Neural cell (in vitro differentiated cells): Measurements from ENCODE around the gene PTPDC1. TPM values are rescaled to one million over a fixed set of nuclear protein-coding genes. Genes with fewer than 3 reads are reported as not detected.

Experiments
- H2AFZ ChIP-seq: fragments of 200-600, 300-800 bp; sonication (generic), shearing (Covaris generic); 2 replicates; pipeline ENCODE4 v1.6.0; 2014; ENCODE audit warnings: low read depth, mild to moderate bottlenecking, antibody characterized with exemption, low read length, moderate library complexity
- H3F3A ChIP-seq: fragments of 200-600 bp; shearing (Covaris generic); 2 replicates; pipeline ENCODE4 v1.6.1; 2016; ENCODE audit warnings: mild to moderate bottlenecking, moderate library complexity, mixed read lengths, antibody characterized with exemption, low read length; ENCODE audit not compliant: insufficient read depth, poor library complexity, severe bottlenecking
- H3K27ac ChIP-seq: fragments of 200-600, 300-800 bp; sonication (generic), shearing (Covaris generic); 2 replicates; pipeline ENCODE4 v1.5.1; 2014; ENCODE audit warnings: mild to moderate bottlenecking, low read length, moderate library complexity
- H3K27me3 ChIP-seq: fragments of 300-800, 200-600 bp; sonication (generic), shearing (Covaris generic); 2 replicates; pipeline ENCODE4 v1.6.0; 2014; ENCODE audit warnings: mild to moderate bottlenecking, low read depth, low read length, moderate library complexity; ENCODE audit not compliant: insufficient read depth
- H3K36me3 ChIP-seq: fragments of 300-800, 200-600 bp; sonication (generic), shearing (Covaris generic); 2 replicates; pipeline ENCODE4 v1.5.1; 2014; ENCODE audit warnings: mild to moderate bottlenecking, antibody characterized with exemption, low read length, moderate library complexity; ENCODE audit not compliant: insufficient read depth
- H3K4me2 ChIP-seq: fragments of 300-800, 200-600 bp; sonication (generic), shearing (Covaris generic); 2 replicates; pipeline ENCODE4 v1.6.0; 2014; ENCODE audit warnings: mild to moderate bottlenecking, low read length
- H3K4me3 ChIP-seq: fragments of 300-800, 200-600 bp; sonication (generic), shearing (Covaris generic); 2 replicates; pipeline ENCODE4 v1.5.1; 2014; ENCODE audit warnings: mild to moderate bottlenecking, low read length, moderate library complexity
- H3K79me2 ChIP-seq: fragments of 200-600 bp; shearing (Covaris generic); replicated peaks from 2 replicates; pipeline ENCODE4 v1.6.0; 2014; ENCODE audit warnings: mild to moderate bottlenecking, low read length, moderate library complexity; ENCODE audit not compliant: insufficient read depth
- H3K9ac ChIP-seq: fragments of 300-800, 200-600 bp; sonication (generic), shearing (Covaris generic); 2 replicates; pipeline ENCODE4 v1.6.1; 2016; ENCODE audit warnings: mild to moderate bottlenecking, low read length, mixed read lengths
- H3K9me2 ChIP-seq: fragments of 200-600 bp; shearing (Covaris generic); 2 replicates; pipeline ENCODE4 v1.6.1; 2016; ENCODE audit warnings: mild to moderate bottlenecking, low read length, mixed read lengths; ENCODE audit not compliant: insufficient read depth
- H3K9me3 ChIP-seq: fragments of 200-600, 300-800 bp; sonication (generic), shearing (Covaris generic); 2 replicates; pipeline ENCODE4 v1.6.1; 2016; ENCODE audit warnings: mild to moderate bottlenecking, mixed run types, low read length, moderate library complexity, mixed read lengths
- H4K20me1 ChIP-seq: fragments of 200-600 bp; shearing (Covaris generic); 2 replicates; pipeline ENCODE4 v1.6.1; 2016; ENCODE audit warnings: mild to moderate bottlenecking, mixed run types; ENCODE audit not compliant: insufficient read depth
- CTCF ChIP-seq: fragments of 450-650 bp; IDR thresholded peaks from 2 replicates; pipeline ENCODE4 v1.5.1; 2014; ENCODE audit warnings: antibody characterized with exemption, mild to moderate bottlenecking, moderate library complexity; ENCODE audit not compliant: poor library complexity, severe bottlenecking
- EP300 ChIP-seq: fragments of 450-650 bp; conservative IDR thresholded peaks from 2 replicates; pipeline ENCODE4 v1.6.1; 2014; ENCODE audit warnings: antibody characterized with exemption, mild to moderate bottlenecking, moderate library complexity; ENCODE audit not compliant: poor library complexity, severe bottlenecking
- EZH2 ChIP-seq: fragments of 200-600, 300-800 bp; shearing (Covaris generic), sonication (generic); IDR thresholded peaks from 2 replicates; pipeline ENCODE4 v1.6.1; 2014; ENCODE audit warnings: antibody characterized with exemption, low read length, borderline replicate concordance, mild to moderate bottlenecking; ENCODE audit not compliant: insufficient read depth, poor library complexity, severe bottlenecking
- MXI1 ChIP-seq: fragments of 450-650 bp; conservative IDR thresholded peaks from 2 replicates; pipeline ENCODE4 v1.6.1; 2014; ENCODE audit warnings: antibody characterized with exemption, mild to moderate bottlenecking; ENCODE audit not compliant: poor library complexity, severe bottlenecking
- POLR2AphosphoS5 ChIP-seq: IDR thresholded peaks from 2 replicates; pipeline ENCODE4 v1.6.1; 2012
- RAD21 ChIP-seq: fragments of 450-650 bp; conservative IDR thresholded peaks from 2 replicates; pipeline ENCODE4 v1.6.1; 2014; ENCODE audit warnings: antibody characterized with exemption, mild to moderate bottlenecking, moderate library complexity
- SMC3 ChIP-seq: fragments of 450-650 bp; conservative IDR thresholded peaks from 2 replicates; pipeline ENCODE4 v1.6.1; 2014; ENCODE audit warnings: antibody characterized with exemption, mild to moderate bottlenecking, moderate library complexity; ENCODE audit not compliant: poor library complexity
- TAF1 ChIP-seq: IDR thresholded peaks from 2 replicates; pipeline ENCODE4 v1.6.1; 2012; ENCODE audit warnings: low read depth
- polyA plus RNA-seq: library from polyadenylated mRNA; depleted of rRNA; stranded (reverse); fragments of >200 nt; gene quantifications from 2 replicates; pipeline ENCODE4 v1.2.3, GENCODE V29; 2014
- TF ChIP-seq, protein P1 (sequence below): IDR thresholded peaks from 2 replicates; pipeline ENCODE4 v1.6.1; 2012; ENCODE audit warnings: borderline replicate concordance

The PTPDC1 gene
- polyA plus RNA-seq, 1 donor from 2014 or later, result 23.7 TPM

DNA sequence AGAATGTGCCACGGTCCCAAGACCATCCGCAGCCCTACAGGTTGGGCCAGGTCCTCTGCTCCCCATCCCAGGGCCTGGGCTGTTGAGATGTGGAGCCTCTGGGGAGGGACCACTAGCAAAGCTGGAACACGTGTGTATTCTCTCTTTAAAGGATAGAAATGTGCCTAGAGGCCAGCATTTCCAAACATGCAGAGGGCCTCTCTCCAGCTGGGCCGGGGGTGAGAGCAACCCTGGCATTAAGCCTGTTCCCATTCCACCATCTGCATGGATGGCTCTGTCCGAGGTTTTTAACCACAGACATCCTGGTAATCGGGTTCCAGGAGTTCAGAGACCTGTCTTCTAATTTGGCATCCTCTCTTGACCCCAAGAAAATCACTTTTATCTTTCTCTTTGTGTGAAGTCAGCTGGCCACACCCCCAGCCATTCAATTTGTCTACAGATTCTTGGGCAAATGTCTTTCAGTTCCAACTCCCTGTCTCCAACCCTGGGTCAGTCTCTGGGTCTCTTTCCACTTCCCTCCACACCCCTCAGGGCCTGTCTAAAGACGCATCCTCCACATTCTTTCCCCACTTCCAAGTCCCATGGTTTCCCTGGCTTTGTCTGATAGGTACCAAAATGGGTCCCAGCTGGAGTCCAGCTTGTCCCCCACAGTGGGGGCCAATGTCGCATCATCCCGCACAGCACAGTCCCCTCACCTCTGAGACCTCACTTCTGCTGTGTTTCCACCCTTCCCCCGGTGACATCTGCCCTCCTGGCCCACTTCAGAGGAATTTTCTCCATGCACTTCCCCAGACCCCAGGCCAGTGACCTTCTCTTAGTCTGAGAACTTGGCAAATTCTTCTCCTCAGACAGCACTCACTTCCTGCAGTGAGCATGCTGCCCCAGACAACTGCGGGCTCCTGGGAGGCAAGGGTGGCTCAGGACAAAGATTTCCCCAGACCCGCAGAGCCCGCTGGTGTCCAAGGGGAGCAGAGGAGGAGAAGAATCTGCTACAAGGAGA is 56.8 kb downstream of the PTPDC1 start:
- Histone ChIP-seq H3K27ac (no peak overlapping the region), H3K9ac (no peak overlapping the region), H3K79me2 (no peaks in the 10 kb centered on the region), H3K9me3 (no peaks in the 10 kb centered on the region), H3F3A (no peaks in the 10 kb centered on the region), H2AFZ (no peak overlapping the region), H3K27me3 (no peaks in the 10 kb centered on the region), H3K36me3 (no peaks in the 10 kb centered on the region), H4K20me1 (no peaks in the 10 kb centered on the region), H3K4me3 (no peak overlapping the region), H3K9me2 (no peaks in the 10 kb centered on the region), H3K4me2 (no peak overlapping the region)
- TF ChIP-seq MXI1, result no peak
- no peak for TF ChIP-seq EP300
- no peak for TF ChIP-seq CTCF
- no peak for TF ChIP-seq POLR2AphosphoS5
- no peak for TF ChIP-seq TAF1
- no peak for TF ChIP-seq SMC3
- no peak for TF ChIP-seq RAD21
- no peak for TF ChIP-seq EZH2
- TF ChIP-seq, protein P1, sequence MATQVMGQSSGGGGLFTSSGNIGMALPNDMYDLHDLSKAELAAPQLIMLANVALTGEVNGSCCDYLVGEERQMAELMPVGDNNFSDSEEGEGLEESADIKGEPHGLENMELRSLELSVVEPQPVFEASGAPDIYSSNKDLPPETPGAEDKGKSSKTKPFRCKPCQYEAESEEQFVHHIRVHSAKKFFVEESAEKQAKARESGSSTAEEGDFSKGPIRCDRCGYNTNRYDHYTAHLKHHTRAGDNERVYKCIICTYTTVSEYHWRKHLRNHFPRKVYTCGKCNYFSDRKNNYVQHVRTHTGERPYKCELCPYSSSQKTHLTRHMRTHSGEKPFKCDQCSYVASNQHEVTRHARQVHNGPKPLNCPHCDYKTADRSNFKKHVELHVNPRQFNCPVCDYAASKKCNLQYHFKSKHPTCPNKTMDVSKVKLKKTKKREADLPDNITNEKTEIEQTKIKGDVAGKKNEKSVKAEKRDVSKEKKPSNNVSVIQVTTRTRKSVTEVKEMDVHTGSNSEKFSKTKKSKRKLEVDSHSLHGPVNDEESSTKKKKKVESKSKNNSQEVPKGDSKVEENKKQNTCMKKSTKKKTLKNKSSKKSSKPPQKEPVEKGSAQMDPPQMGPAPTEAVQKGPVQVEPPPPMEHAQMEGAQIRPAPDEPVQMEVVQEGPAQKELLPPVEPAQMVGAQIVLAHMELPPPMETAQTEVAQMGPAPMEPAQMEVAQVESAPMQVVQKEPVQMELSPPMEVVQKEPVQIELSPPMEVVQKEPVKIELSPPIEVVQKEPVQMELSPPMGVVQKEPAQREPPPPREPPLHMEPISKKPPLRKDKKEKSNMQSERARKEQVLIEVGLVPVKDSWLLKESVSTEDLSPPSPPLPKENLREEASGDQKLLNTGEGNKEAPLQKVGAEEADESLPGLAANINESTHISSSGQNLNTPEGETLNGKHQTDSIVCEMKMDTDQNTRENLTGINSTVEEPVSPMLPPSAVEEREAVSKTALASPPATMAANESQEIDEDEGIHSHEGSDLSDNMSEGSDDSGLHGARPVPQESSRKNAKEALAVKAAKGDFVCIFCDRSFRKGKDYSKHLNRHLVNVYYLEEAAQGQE, result no peak

DNA sequence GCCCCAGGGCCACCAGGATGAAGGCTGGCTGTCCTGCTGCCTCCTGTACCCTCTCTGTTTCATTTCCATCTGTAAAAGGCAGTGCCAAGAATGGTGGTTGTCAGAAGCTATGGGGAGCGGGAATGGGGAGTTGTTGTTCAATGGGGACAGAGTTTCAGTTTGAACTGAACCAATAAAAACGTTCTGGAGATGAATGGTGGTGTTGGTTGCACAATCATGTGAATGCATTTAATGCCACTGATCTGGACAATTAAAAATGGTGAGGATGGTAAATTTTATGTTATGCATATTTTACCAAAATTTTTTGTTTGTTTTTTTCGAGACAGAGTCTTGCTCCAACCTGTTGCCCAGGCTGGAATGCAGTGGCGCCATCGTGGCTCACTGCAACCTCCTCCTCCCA is 58.1 kb downstream of the PTPDC1 start:
- Histone ChIP-seq H3K27me3 (no peaks in the 10 kb centered on the region), H2AFZ (no peak overlapping the region), H3K27ac (no peak overlapping the region), H3K9ac (no peak overlapping the region), H3K79me2 (no peaks in the 10 kb centered on the region), H4K20me1 (no peaks in the 10 kb centered on the region), H3F3A (no peaks in the 10 kb centered on the region), H3K4me2 (no peak overlapping the region), H3K9me2 (no peaks in the 10 kb centered on the region), H3K4me3 (no peak overlapping the region), H3K36me3 (no peaks in the 10 kb centered on the region), H3K9me3 (no peaks in the 10 kb centered on the region)
- TF ChIP-seq CTCF (no peak), POLR2AphosphoS5 (no peak), RAD21 (no peak)
